HUDEP-2 (cell line): Measurements from ENCODE around the gene ELF4.

Experiments used
- DNase-seq, 76 experiments: peaks; one replicate each; lab custom pipeline; 2025; ENCODE audit not compliant: unreplicated experiment in 76 of 76; lab: John Stamatoyannopoulos, UW

ELF4 gene

GRCh38 chrX:130110379-130111219 lies at the start of gene ELF4:
Gene ELF4, minus strand, starts transcription at chrX:130110497. Its CDS starts 29,167 bp downstream, at chrX:130081330.
- peak in 49 of 76 experiments; percentile 1 to 45 (median 15) for DNase-seq

DNA sequence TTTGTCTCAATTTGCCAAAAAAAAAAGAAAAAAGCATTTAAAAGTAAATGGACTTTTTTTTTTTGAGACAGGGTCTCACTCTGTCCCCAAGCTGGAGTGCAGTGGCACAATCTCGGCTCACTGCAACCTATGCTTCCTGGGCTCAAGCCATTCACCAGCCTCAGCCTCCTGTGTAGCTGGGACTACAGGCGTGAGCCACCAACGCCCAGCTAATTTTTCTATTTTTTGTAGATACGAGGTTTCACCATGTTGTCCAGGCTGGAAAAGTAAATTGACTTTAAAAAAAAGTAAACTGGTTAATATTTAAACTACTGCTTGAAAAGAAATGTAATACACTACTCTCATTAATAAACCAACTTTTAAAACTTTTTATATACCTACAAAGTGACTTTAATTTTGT lies 49.5 kb upstream of the ELF4 start:
- DNase-seq, result no peak

DNA sequence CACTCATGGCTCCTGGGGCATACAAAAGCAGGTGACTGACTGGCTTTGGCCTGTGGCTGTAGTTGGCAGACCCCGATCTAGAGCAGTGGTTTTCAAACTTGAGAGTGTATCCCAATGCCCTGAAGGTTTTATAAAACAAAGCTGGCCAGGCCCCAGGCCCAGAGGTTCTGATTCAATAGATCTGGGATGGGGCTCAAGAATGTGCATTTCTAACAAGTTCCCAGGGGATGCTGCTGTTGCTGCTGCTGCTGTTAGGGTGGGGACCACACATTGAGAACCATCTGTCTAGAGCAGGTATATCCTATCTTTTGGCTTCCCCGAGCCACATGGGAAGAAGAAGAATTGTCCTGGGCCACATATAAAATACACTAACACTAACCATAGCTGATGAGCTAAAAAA lies 48.0 kb upstream of the ELF4 start:
- no peak for DNase-seq

GRCh38 chrX:130155564-130155963 lies 45.3 kb upstream of the ELF4 start:
- DNase-seq, result no peak

- DNase-seq, result no peak
These were observed 37.3 kb upstream of the ELF4 start for GRCh38 chrX:130147631-130148030.

DNA sequence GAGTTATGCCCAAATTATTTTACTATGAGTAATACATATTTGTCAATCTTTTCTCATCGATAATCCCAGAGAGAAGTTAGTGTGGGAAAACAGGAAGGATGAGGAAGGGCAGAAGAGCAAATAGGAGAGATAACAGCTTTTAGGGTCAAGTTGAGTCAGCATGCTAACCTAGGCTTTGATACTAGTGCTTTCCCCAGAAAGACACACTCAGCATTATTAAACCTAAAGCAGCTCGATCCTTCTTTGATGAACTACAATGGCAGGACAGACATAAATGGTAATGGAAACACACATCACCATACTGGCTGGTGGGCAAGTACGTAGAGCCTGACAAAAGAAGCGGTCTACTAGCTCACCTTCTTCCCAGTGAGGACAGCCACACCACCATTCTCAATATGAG lies 34.8 kb upstream of the ELF4 start:
- no peak for DNase-seq

- DNase-seq, result no peak
These were observed 34.2 kb upstream of the ELF4 start for GRCh38 chrX:130144509-130144908.

- DNase-seq, result peak in 2 of 76 experiments; percentile 1 to 3
These were observed 29.3 kb upstream of the ELF4 start for GRCh38 chrX:130139474-130140201.

GRCh38 chrX:130136961-130137360 lies 26.7 kb upstream of the ELF4 start:
- no peak for DNase-seq

DNA sequence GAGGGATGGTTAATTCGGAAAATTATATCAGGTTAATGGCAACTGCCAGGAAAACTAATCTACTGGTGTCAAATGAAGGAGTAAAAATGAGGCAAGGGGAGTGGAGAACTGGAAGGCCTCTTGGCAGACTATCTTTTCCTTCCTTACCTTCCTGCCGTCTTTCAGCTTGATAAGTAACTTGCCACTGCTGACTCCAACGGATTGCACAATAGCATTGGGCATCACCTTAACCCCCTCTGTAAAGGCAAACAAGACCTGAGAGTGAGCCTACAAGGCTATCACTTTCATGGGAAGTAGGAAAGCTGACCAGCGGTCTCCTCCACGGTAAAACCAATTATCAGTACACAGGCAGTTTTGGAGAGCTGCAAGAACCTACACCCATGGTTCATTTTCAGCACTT lies 26.2 kb upstream of the ELF4 start:
- no peak for DNase-seq

DNA sequence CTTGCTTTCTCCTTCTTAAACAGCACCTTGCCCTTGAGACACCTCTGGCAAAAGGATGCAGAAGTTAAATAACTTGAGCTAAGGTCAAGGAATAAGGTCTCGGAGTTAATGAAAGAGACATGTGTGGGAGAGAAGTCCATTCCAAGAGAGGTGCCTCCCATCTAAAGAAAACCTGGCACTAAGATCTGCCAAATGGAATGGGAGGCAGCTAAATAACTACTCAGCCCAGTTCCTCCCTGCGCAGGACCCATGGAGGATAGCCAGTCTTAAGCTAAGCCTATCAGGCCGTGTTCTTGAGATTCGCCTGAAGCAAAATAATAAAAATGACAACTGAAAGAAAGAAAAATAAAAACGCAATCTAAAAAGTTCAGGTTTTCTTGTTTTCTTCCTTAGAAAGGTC lies 20.7 kb upstream of the ELF4 start:
- no peak for DNase-seq

GRCh38 chrX:130125091-130125874 lies 15.0 kb upstream of the ELF4 start:
- peak in 27 of 76 experiments; percentile 0 to 23 (median 2) for DNase-seq

- DNase-seq, result no peak
These were observed 14.3 kb upstream of the ELF4 start for GRCh38 chrX:130124577-130124976.

DNA sequence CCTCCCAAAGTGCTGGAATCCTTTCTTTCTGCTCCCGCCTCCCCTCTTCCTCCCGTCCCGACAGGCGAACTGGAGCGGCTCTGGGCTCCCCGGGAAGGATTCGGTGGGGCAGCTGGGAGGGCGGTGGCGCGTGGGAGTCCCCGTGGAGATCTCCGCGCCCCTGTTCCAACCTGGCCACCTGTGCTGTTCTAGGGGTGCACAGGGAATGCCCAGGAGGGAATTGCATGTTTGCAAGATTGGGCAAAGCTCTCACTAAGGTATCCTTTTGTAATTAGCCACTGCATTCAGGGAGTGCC lies 11.2 kb upstream of the ELF4 start:
- DNase-seq, result no peak

GRCh38 chrX:130120746-130121504 lies 10.6 kb upstream of the ELF4 start:
- peak in 75 of 76 experiments; percentile 1 to 81 (median 45) for DNase-seq

GRCh38 chrX:130120321-130120731 lies 10.0 kb upstream of the ELF4 start:
- DNase-seq, result no peak

- no peak for DNase-seq
These were observed 9.1 kb upstream of the ELF4 start for GRCh38 chrX:130119312-130119898.

- no peak for DNase-seq
These were observed 8.4 kb upstream of the ELF4 start for GRCh38 chrX:130118441-130119311.

GRCh38 chrX:130117166-130117565 lies 6.9 kb upstream of the ELF4 start:
- DNase-seq, result no peak
